ENCODE measurements around the gene CALML4. TPM values are rescaled to one million over a fixed set of nuclear protein-coding genes. Genes with fewer than 3 reads are reported as not detected.
A peak's percentile ranks its signal among the peaks of the same experiment; 100 is the strongest.

CALML4 gene
- total RNA-seq, 2 experiments from 2014 or later, result 6.8 to 9.2 TPM

DNA sequence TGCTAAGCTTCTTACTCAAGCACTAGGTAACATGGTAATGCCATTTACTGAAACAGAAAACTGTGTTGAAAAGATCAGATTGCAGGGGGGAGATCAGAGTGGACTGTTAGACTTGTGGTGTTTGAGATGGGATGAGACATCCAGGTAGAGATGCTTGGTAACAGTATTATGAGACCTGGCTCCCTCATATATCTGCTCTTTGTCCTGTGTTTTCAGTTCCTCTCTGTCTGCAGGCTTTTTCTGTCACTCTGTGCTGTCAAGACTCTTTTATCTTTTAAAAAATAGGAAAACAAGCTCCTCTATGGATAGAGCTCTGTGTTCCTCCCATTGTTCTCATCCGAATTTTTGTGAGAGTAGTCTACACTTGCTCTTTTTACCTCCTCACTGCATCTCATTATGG lies 48.1 kb downstream of the CALML4 start:
- H3K4me1 Mint-ChIP-seq, result no peaks in the 10 kb centered on the region
- intact Hi-C loops (cut with DNase I, micrococcal nuclease), result no loop called here
- ATAC-seq, result no peak
- H3K36me3 Mint-ChIP-seq (ENCODE audit: low read depth), result peaks cover 25% of the 10 kb centered on the region
- no peaks in the 10 kb centered on the region for H3K27me3 Mint-ChIP-seq
- no peak overlapping the region for H3K4me3 Mint-ChIP-seq
- ChIA-PET CTCF (interaction anchor here (0.9 to 1.6 kb wide), 4 partner anchors 12 to 294 kb away, joined by 3 to 4 read pairs (median 3); no protein-coding TSS in a partner anchor), POLR2A (no interaction called here)
- H3K27ac Mint-ChIP-seq, result no peak overlapping the region
- H3K9me3 Mint-ChIP-seq (ENCODE audit: low read depth), result peaks cover 6% of the 10 kb centered on the region
- no peak for DNase-seq

DNA sequence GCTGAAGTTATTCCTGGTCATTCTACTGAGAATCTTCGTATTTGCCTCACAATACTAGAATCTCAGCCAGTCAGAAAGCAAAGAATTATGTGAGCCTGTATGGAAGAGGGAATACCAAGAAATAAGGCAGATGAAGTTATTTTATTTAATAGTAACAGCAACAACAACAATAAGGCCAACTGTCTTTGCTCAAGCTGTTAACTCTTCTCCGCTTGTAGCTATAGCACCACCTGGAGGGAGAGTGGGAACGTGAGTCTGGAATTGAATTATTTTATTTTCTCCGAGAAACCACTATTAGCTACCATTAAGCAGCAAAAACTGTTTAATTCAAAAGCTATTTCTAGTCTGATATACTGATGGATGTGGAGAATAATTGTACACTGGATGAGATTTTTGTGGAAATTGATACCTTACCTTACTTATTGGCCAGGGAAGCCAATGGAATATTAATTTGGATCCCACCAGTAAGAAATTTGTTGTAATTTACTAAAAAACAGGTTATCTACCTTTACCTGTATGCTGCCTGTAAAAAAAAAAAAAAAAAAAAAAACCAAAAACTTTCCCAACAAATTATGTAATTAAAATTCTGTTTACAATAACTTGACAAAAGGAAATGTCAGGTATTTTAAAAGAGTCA lies 50.1 kb downstream of the CALML4 start:
- no peaks in the 10 kb centered on the region for H3K9me3 Mint-ChIP-seq (ENCODE audit: low read depth)
- ChIA-PET POLR2A (no interaction called here), CTCF (interaction anchor here (0.5 to 2.3 kb wide), 10 partner anchors 9 to 335 kb away, joined by 3 to 14 read pairs (median 3); no protein-coding TSS in a partner anchor)
- ATAC-seq (no peak), DNase-seq (peak; percentile 24)
- H3K27me3 Mint-ChIP-seq, result no peaks in the 10 kb centered on the region
- H3K36me3 Mint-ChIP-seq (ENCODE audit: low read depth), result peaks cover 13% of the 10 kb centered on the region
- H3K27ac Mint-ChIP-seq, result no peak overlapping the region
- intact Hi-C loops (cut with DNase I, micrococcal nuclease), result loop anchor here (1.0 to 2.0 kb wide), 2 partner anchors 292 kb away; no protein-coding TSS in a partner anchor
- H3K4me1 Mint-ChIP-seq, result no peaks in the 10 kb centered on the region
- H3K4me3 Mint-ChIP-seq, result no peak overlapping the region

DNA sequence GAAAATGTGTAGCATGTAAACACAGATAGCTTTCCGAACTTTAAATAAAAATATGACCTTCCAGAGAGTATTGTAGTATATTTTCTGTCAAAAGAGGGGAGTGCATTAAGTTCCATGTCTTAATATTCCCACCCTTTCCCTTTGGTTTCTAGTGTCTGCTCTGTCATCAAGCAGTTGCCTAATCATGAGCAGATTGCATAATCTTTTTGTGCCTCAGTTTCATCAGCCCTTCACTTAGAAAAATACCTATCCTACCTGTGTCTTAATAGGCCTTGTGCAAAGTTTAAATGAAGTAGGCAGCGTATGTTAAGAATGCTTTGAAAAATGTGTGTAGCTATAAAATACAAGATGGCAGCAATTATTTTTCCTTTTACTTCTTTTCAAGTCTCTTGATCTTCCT lies 52.8 kb downstream of the CALML4 start:
- Mint-ChIP-seq H3K4me3 (no peak overlapping the region), H3K36me3 (ENCODE audit: low read depth) (peaks cover 18% of the 10 kb centered on the region), H3K4me1 (peaks cover 13% of the 10 kb centered on the region), H3K27me3 (no peaks in the 10 kb centered on the region), H3K9me3 (ENCODE audit: low read depth) (no peaks in the 10 kb centered on the region), H3K27ac (no peak overlapping the region)
- ChIA-PET CTCF (interaction anchor here (0.9 to 1.9 kb wide), 4 partner anchors 59 to 292 kb away, joined by 4 read pairs; no protein-coding TSS in a partner anchor), POLR2A (interaction anchor here (0.6 to 0.8 kb wide), 2 partner anchors 19 to 41 kb away, joined by 4 read pairs; no protein-coding TSS in a partner anchor)
- DNase-seq, result no peak
- intact Hi-C loops (cut with DNase I, micrococcal nuclease), result no loop called here
- no peak for ATAC-seq

DNA sequence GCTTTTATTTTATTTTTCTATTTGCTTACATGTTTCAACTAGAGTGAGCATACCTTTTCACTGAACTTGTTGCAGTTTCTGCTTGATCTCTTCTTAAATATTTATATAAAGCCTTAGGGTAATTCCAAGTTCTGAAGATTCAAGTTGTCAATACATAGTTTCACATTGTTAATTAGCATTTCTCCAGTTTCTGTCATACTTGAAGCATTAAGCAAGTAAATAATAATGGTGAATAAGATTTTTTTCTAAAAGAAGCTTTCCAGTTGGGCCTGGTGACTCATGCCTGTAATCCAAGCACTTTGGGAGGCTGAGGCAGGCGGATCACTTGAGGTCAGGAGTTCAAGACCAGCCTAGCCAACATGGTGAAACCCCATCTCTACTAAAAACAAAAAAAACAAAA lies 53.9 kb downstream of the CALML4 start:
- Mint-ChIP-seq H3K4me1 (peaks cover 13% of the 10 kb centered on the region), H3K36me3 (ENCODE audit: low read depth) (peaks cover 24% of the 10 kb centered on the region), H3K27ac (no peak overlapping the region), H3K4me3 (no peak overlapping the region), H3K27me3 (no peaks in the 10 kb centered on the region), H3K9me3 (ENCODE audit: low read depth) (no peaks in the 10 kb centered on the region)
- CTCF ChIA-PET, result no interaction called here
- intact Hi-C loops (cut with DNase I, micrococcal nuclease), result no loop called here
- no peak for DNase-seq
- POLR2A ChIA-PET, result interaction anchor here (0.6 kb wide), 1 partner anchor 94 kb away, joined by 3 read pairs; no protein-coding TSS in a partner anchor
- ATAC-seq, result no peak

DNA sequence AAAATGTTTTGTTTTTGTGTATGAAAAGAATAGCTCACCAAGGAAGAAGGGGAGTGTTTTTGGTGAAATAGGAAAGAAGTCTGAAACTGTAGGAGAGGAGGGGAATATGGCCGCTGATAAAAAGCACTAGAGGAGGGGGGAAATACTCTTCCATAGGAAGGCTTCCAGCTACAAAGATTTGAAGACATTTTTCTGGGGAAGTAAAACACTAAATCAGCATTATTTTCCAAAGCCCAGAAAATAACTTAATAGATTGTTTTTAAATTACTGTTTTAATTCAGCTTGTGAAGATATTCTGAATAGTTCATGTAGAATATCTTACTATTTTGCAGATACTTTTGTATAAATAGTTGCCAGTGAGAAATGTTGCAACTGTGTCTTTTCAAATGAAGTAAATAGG lies 54.9 kb downstream of the CALML4 start:
- POLR2A ChIA-PET, result no interaction called here
- H3K9me3 Mint-ChIP-seq (ENCODE audit: low read depth), result no peaks in the 10 kb centered on the region

DNA sequence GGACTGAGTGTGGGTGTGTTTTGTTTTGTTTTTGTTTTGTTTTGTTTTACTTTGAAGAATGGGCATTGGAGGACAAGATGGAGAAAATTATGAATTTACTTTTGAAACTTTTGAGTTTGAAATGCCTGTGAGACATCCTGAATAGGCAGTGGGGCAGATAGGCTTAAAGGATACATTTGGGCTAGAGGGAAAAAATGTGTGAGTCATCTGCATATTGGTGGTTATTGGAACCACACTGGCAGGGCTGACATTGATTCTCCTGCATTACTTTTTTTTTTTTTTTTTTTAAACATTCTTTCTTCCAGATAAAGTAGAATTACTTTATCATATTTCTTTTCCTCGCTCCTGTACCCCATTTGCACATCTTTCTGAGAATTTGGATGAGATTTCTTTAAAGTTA lies 56.1 kb downstream of the CALML4 start:
- peaks cover 13% of the 10 kb centered on the region for H3K4me1 Mint-ChIP-seq
- POLR2A ChIA-PET, result no interaction called here
- CTCF ChIA-PET, result no interaction called here
- H3K9me3 Mint-ChIP-seq (ENCODE audit: low read depth), result no peaks in the 10 kb centered on the region
- peaks cover 28% of the 10 kb centered on the region for H3K36me3 Mint-ChIP-seq (ENCODE audit: low read depth)
- H3K27ac Mint-ChIP-seq, result peak overlapping the region; percentile 16
- no peaks in the 10 kb centered on the region for H3K27me3 Mint-ChIP-seq
- H3K4me3 Mint-ChIP-seq, result no peak overlapping the region
- ATAC-seq (peak; percentile 61), DNase-seq (no peak)
- intact Hi-C loops (cut with DNase I, micrococcal nuclease), result no loop called here

More for the DNA sequence above, 54.9 kb downstream of the CALML4 start:
- Mint-ChIP-seq H3K4me1 (peaks cover 13% of the 10 kb centered on the region), H3K4me3 (no peak overlapping the region), H3K36me3 (ENCODE audit: low read depth) (peaks cover 28% of the 10 kb centered on the region), H3K27ac (no peak overlapping the region), H3K27me3 (no peaks in the 10 kb centered on the region)
- no peak for DNase-seq
- intact Hi-C loops (cut with DNase I, micrococcal nuclease), result no loop called here
- ATAC-seq, result no peak
- CTCF ChIA-PET, result interaction anchor here (0.8 to 0.9 kb wide), 2 partner anchors 9 to 14 kb away, joined by 3 to 5 read pairs; no protein-coding TSS in a partner anchor

DNA sequence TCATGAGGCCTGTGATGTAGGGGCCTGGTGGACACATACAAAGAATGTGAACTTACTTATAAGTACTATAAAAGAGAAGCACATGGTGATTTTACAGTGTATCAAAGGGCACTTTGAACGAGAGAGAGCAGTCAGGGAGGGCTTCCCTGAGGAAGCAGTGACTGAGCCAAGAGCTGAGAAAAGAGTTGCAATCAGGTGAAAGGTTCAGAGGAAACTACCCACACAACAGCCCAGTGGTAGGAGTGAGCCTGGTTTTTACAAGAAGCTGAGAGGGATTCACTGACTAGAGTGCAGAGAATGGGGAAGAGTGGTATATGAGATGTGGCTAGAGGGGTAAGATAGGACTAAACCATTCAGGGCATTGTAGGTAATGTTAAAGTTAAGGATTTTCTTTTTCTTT lies 57.1 kb downstream of the CALML4 start:
- no peak for ATAC-seq
- ChIA-PET POLR2A (no interaction called here), CTCF (no interaction called here)
- intact Hi-C loops (cut with DNase I, micrococcal nuclease), result no loop called here
- Mint-ChIP-seq H3K9me3 (ENCODE audit: low read depth) (no peaks in the 10 kb centered on the region), H3K36me3 (ENCODE audit: low read depth) (peaks cover 24% of the 10 kb centered on the region), H3K4me3 (no peak overlapping the region), H3K27me3 (no peaks in the 10 kb centered on the region), H3K27ac (peak overlapping the region; percentile 38), H3K4me1 (peaks cover 14% of the 10 kb centered on the region)
- no peak for DNase-seq

DNA sequence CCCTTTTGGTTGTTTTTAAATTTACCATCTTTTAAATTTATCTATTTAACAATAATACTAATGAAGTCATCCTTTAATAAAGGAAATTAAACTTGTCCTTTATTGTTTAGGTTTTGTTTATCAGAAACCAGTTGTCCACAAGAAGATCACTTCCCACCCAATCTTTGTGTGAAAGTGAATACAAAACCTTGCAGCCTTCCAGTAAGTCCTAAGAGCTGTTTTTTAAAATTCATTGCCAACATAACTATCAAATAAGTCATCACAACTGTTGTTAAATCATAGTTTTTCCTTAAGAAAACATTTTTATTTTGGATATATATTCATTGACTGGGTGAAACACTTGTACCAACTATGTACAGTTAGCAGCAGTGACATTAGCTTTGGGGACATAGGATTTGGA lies 59.4 kb downstream of the CALML4 start:
- ATAC-seq, result no peak
- no peak for DNase-seq
- Mint-ChIP-seq H3K36me3 (ENCODE audit: low read depth) (peaks cover 21% of the 10 kb centered on the region), H3K27ac (no peak overlapping the region), H3K27me3 (no peaks in the 10 kb centered on the region), H3K4me1 (peaks cover 14% of the 10 kb centered on the region), H3K4me3 (no peak overlapping the region), H3K9me3 (ENCODE audit: low read depth) (no peaks in the 10 kb centered on the region)
- POLR2A ChIA-PET, result no interaction called here
- intact Hi-C loops (cut with DNase I, micrococcal nuclease), result no loop called here
- CTCF ChIA-PET, result interaction anchor here (0.5 to 0.7 kb wide), 3 partner anchors 87 to 408 kb away, joined by 3 to 4 read pairs (median 3); no protein-coding TSS in a partner anchor

DNA sequence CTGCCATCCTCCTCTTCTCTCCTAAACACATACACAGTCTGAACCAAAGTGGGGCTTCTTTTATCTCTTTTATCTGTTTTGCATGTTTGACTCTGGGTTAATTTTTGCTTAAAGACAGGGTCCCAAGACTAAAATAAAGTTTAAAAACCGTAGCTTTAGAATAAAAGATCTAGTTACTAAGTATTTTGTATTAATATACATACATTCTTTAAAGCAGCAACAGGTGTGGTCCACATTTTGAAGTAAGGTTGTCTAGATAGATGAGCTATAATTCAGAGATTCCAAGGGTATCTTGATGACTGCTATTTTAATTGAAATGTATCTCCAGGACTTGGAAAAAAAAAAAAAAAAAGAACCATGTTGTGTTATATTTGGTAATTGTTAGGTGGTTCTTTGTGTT lies 61.3 kb downstream of the CALML4 start:
- intact Hi-C loops (cut with DNase I, micrococcal nuclease), result loop anchor here in 1 of 2 experiments (2.0 kb wide), 1 partner anchor 17 kb away; no protein-coding TSS in a partner anchor
- no peak overlapping the region for H3K27ac Mint-ChIP-seq
- peaks cover 24% of the 10 kb centered on the region for H3K36me3 Mint-ChIP-seq (ENCODE audit: low read depth)
- no peak overlapping the region for H3K4me3 Mint-ChIP-seq
- no peaks in the 10 kb centered on the region for H3K9me3 Mint-ChIP-seq (ENCODE audit: low read depth)
- ChIA-PET POLR2A (no interaction called here), CTCF (interaction anchor here (0.5 kb wide), 1 partner anchor 473 kb away, joined by 3 read pairs; no protein-coding TSS in a partner anchor)
- no peaks in the 10 kb centered on the region for H3K27me3 Mint-ChIP-seq
- DNase-seq, result no peak
- peaks cover 15% of the 10 kb centered on the region for H3K4me1 Mint-ChIP-seq
- no peak for ATAC-seq

DNA sequence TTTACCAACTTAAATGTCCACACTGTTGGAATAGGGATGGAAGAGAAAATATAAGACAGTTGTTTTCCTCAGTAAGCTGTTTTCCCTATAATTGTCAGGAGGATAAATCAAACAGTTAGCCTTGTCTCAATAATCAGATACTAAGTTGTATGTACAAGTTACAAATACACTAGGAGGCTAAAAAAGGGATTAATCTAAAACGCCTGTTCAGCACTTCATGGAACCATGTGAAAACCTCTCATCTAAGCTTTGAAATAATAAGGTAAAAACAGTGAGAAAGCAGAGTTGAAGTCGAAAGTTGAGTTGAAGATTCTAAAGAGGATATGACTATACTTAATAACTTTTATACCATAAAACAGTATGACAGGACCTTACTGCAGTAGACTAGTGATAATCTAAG lies 62.0 kb downstream of the CALML4 start:
- H3K36me3 Mint-ChIP-seq (ENCODE audit: low read depth), result peaks cover 24% of the 10 kb centered on the region
- no peak overlapping the region for H3K27ac Mint-ChIP-seq
- H3K4me3 Mint-ChIP-seq, result no peak overlapping the region
- intact Hi-C loops (cut with DNase I, micrococcal nuclease), result loop anchor here in 1 of 2 experiments (2.0 kb wide), 1 partner anchor 16 kb away; no protein-coding TSS in a partner anchor
- POLR2A ChIA-PET, result no interaction called here
- no peaks in the 10 kb centered on the region for H3K27me3 Mint-ChIP-seq
- H3K4me1 Mint-ChIP-seq, result peaks cover 18% of the 10 kb centered on the region
- no peak for ATAC-seq
- CTCF ChIA-PET, result no interaction called here
- DNase-seq, result no peak
- no peaks in the 10 kb centered on the region for H3K9me3 Mint-ChIP-seq (ENCODE audit: low read depth)
